K562 (cell line): ENCODE measurements around the gene TOR1AIP1. TPM values are rescaled to one million over a fixed set of nuclear protein-coding genes. Genes with fewer than 3 reads are reported as not detected.

ENCODE experiments used
- ARID2 ChIP-seq: fragments of 450-650 bp; IDR thresholded peaks from 2 replicates; pipeline ENCODE4 v1.6.1; 2017; ENCODE audit warnings: antibody characterized with exemption, mild to moderate bottlenecking
- KDM5B ChIP-seq: fragments of 200-600 bp; sonication (generic); IDR thresholded peaks from 2 replicates; pipeline ENCODE4 v1.6.1; 2012; ENCODE audit warnings: low read depth, mild to moderate bottlenecking, moderate library complexity, low read length, control low read depth, inconsistent platforms; ENCODE audit not compliant: insufficient replicate concordance
- NFIC ChIP-seq: fragments of 450-650 bp; IDR thresholded peaks from 2 replicates; pipeline ENCODE4 v1.6.1; 2017; ENCODE audit warnings: mild to moderate bottlenecking, inconsistent platforms
- ZNF431 ChIP-seq: sonication (generic); formaldehyde crosslinking; IDR thresholded peaks from 2 replicates; pipeline ENCODE4 v1.8.0; 2022; ENCODE audit warnings: mild to moderate bottlenecking, missing genetic modification reagents
- polyA plus RNA-seq, 8 experiments: library from polyadenylated mRNA; depleted of rRNA in 4 of 8; stranded (reverse) in 5 of 8; unstranded in 3 of 8; fragments of >200 nt; fragmentation: Nextera tagmentation in 2 of 8; fragmentation: Illumina TruSeq in 1 of 8; extraction: Ambion mirVana in 2 of 8; extraction: Trizol in 1 of 8; gene quantifications; 2 replicates each; pipeline versions ENCODE4 v1.2.1 to v1.2.3, GENCODE V29; 2011 to 2014; ENCODE audit warnings: inconsistent platforms in 1 of 8, missing spikeins in 1 of 8
- total RNA-seq, 7 experiments: library from RNA; depleted of rRNA in 6 of 7; stranded (reverse); fragments of >200 nt in 6 of 7; fragmentation: Illumina TruSeq in 2 of 7; extraction: Trizol in 2 of 7; gene quantifications; 2 replicates each; pipeline versions ENCODE4 v1.2.1 to v1.2.3, GENCODE V29; 2011 to 2021; ENCODE audit warnings: low replicate concordance in 1 of 7
- TF ChIP-seq, protein P1 (sequence below), 2 experiments: fragments of 450-650 bp; formaldehyde crosslinking in 1 of 2; IDR thresholded peaks; 2 replicates each; pipeline versions ENCODE4 v1.4.0 to v1.6.1; 2014 to 2020; ENCODE audit warnings: mild to moderate bottlenecking in 2 of 2, borderline replicate concordance in 1 of 2, low read depth in 1 of 2
- TF ChIP-seq, protein P2 (sequence below): sonication (generic); formaldehyde crosslinking; IDR thresholded peaks from 2 replicates; pipeline ENCODE4 v1.8.0; 2022; ENCODE audit warnings: mild to moderate bottlenecking, missing genetic modification reagents, borderline replicate concordance

TOR1AIP1 gene
- total and polyA plus RNA-seq, 9 of the 15 experiments (the other 6 are each of a cell fraction or from before 2014, with no cell fraction given), result 18.1 to 46.9 (median 35.5) TPM

DNA sequence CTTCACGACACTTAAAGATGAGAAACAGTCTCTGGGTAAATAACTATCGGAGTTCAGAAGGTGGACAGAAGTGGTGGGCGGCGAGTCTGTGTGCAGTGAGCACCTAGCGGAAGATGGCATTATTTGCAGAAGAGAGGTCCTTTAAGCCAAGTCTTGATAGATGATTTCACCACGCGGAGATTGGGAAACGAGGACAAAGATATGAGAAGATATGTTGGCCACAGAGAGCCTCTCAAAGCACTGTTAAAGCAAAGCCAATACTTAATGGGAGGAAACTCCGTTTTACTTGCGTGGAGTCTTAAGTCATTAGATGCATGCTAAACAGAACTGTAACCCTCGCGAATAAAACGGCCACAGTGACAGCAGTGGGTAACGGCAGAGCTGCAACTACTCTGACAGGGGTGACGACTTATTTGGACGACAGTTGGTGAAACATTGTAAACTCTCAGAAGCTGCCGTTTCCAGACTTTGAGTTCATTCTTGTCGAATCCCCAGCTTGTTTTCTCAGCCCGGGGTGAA lies 71.9 kb downstream of the TOR1AIP1 start (continued):
- TF ChIP-seq, protein P1, sequence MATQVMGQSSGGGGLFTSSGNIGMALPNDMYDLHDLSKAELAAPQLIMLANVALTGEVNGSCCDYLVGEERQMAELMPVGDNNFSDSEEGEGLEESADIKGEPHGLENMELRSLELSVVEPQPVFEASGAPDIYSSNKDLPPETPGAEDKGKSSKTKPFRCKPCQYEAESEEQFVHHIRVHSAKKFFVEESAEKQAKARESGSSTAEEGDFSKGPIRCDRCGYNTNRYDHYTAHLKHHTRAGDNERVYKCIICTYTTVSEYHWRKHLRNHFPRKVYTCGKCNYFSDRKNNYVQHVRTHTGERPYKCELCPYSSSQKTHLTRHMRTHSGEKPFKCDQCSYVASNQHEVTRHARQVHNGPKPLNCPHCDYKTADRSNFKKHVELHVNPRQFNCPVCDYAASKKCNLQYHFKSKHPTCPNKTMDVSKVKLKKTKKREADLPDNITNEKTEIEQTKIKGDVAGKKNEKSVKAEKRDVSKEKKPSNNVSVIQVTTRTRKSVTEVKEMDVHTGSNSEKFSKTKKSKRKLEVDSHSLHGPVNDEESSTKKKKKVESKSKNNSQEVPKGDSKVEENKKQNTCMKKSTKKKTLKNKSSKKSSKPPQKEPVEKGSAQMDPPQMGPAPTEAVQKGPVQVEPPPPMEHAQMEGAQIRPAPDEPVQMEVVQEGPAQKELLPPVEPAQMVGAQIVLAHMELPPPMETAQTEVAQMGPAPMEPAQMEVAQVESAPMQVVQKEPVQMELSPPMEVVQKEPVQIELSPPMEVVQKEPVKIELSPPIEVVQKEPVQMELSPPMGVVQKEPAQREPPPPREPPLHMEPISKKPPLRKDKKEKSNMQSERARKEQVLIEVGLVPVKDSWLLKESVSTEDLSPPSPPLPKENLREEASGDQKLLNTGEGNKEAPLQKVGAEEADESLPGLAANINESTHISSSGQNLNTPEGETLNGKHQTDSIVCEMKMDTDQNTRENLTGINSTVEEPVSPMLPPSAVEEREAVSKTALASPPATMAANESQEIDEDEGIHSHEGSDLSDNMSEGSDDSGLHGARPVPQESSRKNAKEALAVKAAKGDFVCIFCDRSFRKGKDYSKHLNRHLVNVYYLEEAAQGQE (IDR thresholded peaks at IDR 0.05; ENCODE audit: borderline replicate concordance), result no peak
- TF ChIP-seq, protein P1 (CRISPR knock-in tag; IDR thresholded peaks at IDR 0.05; ENCODE audit: low read depth), result 0 out of 2 replicates have a peak, but pooled peaks have one; percentile 7
- TF ChIP-seq ARID2, result 0 out of 2 replicates have a peak, but pooled peaks have one; percentile 28
- peak; percentile 38 for TF ChIP-seq NFIC
- TF ChIP-seq ZNF431 (CRISPR knock-in tag), result peak; percentile 71
- TF ChIP-seq KDM5B, result peak; percentile 21
- TF ChIP-seq, protein P2, sequence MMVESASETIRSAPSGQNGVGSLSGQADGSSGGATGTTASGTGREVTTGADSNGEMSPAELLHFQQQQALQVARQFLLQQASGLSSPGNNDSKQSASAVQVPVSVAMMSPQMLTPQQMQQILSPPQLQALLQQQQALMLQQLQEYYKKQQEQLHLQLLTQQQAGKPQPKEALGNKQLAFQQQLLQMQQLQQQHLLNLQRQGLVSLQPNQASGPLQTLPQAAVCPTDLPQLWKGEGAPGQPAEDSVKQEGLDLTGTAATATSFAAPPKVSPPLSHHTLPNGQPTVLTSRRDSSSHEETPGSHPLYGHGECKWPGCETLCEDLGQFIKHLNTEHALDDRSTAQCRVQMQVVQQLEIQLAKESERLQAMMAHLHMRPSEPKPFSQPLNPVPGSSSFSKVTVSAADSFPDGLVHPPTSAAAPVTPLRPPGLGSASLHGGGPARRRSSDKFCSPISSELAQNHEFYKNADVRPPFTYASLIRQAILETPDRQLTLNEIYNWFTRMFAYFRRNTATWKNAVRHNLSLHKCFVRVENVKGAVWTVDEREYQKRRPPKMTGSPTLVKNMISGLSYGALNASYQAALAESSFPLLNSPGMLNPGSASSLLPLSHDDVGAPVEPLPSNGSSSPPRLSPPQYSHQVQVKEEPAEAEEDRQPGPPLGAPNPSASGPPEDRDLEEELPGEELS (CRISPR knock-in tag), result peak; percentile 28; the same call in 1 of the 2 replicates
